COLO829 (cell line): ENCODE results near the gene MYL11.

Experiments
- DNase-seq: peaks from one replicate; pipeline ENCODE4 v3.0.0; 2012; ENCODE audit warnings: low spot score

The MYL11 gene

GRCh38 chr16:30421010-30421409, 46.4 kb downstream of the MYL11 start:
- no peak for DNase-seq
